Measurements from ENCODE around the gene OR6F1.

DNA sequence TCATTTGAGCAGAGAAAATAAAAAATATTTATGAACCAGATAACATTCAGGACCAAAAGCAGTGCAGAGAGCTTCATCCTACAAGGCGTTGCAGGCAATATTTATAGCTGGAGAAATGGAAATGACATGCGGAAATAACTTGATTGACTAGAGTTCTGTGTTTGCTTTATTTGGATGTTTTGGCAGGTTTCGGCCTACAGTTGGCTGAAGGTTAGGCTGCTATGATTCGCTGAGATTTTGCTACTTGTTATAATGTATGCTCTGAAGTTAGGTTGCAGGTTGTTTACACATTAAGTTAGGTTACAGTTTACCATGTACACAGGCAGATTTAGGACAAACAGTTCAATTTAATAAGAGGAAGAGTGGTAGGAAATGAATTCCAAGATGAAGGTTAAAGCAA is 36.3 kb downstream of the OR6F1 start:
- TF ChIP-seq, protein P1, sequence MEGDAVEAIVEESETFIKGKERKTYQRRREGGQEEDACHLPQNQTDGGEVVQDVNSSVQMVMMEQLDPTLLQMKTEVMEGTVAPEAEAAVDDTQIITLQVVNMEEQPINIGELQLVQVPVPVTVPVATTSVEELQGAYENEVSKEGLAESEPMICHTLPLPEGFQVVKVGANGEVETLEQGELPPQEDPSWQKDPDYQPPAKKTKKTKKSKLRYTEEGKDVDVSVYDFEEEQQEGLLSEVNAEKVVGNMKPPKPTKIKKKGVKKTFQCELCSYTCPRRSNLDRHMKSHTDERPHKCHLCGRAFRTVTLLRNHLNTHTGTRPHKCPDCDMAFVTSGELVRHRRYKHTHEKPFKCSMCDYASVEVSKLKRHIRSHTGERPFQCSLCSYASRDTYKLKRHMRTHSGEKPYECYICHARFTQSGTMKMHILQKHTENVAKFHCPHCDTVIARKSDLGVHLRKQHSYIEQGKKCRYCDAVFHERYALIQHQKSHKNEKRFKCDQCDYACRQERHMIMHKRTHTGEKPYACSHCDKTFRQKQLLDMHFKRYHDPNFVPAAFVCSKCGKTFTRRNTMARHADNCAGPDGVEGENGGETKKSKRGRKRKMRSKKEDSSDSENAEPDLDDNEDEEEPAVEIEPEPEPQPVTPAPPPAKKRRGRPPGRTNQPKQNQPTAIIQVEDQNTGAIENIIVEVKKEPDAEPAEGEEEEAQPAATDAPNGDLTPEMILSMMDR (IDR thresholded peaks at IDR 0.05): no peak
- TF ChIP-seq POLR2A (IDR thresholded peaks at IDR 0.05): no peak
- TF ChIP-seq EP300 (IDR thresholded peaks at IDR 0.05): no peak

All from tibial nerve (tissue), 4 donors.